ENCODE results near the gene PLEKHM2.

- no peak for TF ChIP-seq EZH2 (IDR thresholded peaks at IDR 0.05; ENCODE audit: borderline replicate concordance, low read depth, low read length, severe bottlenecking)
- TF ChIP-seq CTCF (IDR thresholded peaks at IDR 0.05; ENCODE audit: borderline replicate concordance, extremely low read depth, low read length, poor library complexity, severe bottlenecking), result no peak
Observed at GRCh38 chr1:15758953-15759661, 75.0 kb downstream of the PLEKHM2 start.

Measured in DND-41 (cell line).